Body of pancreas (tissue), 4 donors: ENCODE data around the gene SPPL2C. TPM values are rescaled to one million over a fixed set of nuclear protein-coding genes. Genes with fewer than 3 reads are reported as not detected.

Source experiments
- ATAC-seq: fragments of 150-250 bp; one replicate; pipeline ENCODE4 v1.9.1; 2016
- DNase-seq, 4 donors: peaks; one replicate each; pipeline ENCODE4 v3.0.0-alpha.2; 2019
- H3K27ac ChIP-seq, 4 donors: fragments of 200-600 bp; sonication (generic); 1 replicate in 3 of 4; 2 replicates in 1 of 4; pipeline versions ENCODE4 v1.5.1 to v1.6.1; 2016 to 2019; ENCODE audit warnings: mild to moderate bottlenecking in 1 of 4, mixed read lengths in 1 of 4, moderate library complexity in 1 of 4
- H3K27me3 ChIP-seq, 2 donors: fragments of 200-600 bp; sonication (generic); one replicate each; pipeline ENCODE4 v1.6.0; 2016; ENCODE audit warnings: mild to moderate bottlenecking in 1 of 2
- H3K36me3 ChIP-seq, 2 donors: fragments of 200-600 bp; sonication (generic); replicated peaks in 1 of 2; 2 replicates each; pipeline ENCODE4 v1.5.1; 2016; ENCODE audit warnings: low read depth in 2 of 2; ENCODE audit not compliant: insufficient read depth in 1 of 2
- H3K4me1 ChIP-seq: fragments of 200-600 bp; sonication (generic); one replicate; pipeline ENCODE4 v1.6.0; 2016
- H3K4me3 ChIP-seq, 2 donors: fragments of 200-600 bp; sonication (generic); 1 replicate in 1 of 2; 2 replicates in 1 of 2; pipeline ENCODE4 v1.5.1; 2016 to 2019
- H3K9me3 ChIP-seq, 3 donors: fragments of 200-600 bp; sonication (generic); 1 replicate in 2 of 3; 2 replicates in 1 of 3; pipeline ENCODE4 v1.5.1; 2016
- POLR2A ChIP-seq, 3 donors: fragments of 450-650 bp; IDR thresholded peaks; one replicate each; pipeline ENCODE4 v1.6.1; 2016; ENCODE audit warnings: antibody characterized with exemption in 3 of 3, mild to moderate bottlenecking in 2 of 3
- WGBS, 2 donors: methylation state at CpG; one replicate each; pipeline ENCODE4 v1.1.5; 2017; 5-methylcytosine and 5-hydroxymethylcytosine counted together
- intact Hi-C: fragments of 100-400 bp; cut with DNase I; formaldehyde crosslinking; loops from one replicate; pipeline ENCODE4 v1.15.1; 2023
- total RNA-seq, 2 donors: library from RNA; depleted of rRNA; stranded (reverse); fragments of >200 nt; gene quantifications; one replicate each; pipeline ENCODE4 v1.1.0, GENCODE V29; 2016
- TF ChIP-seq, protein P1 (sequence below), 7 experiments: fragments of 450-650 bp in 4 of 7; fragments of 200-600 bp in 3 of 7; sonication (generic) in 3 of 7; IDR thresholded peaks; one replicate each; pipeline ENCODE4 v1.5.1; 2016 to 2019; ENCODE audit warnings: antibody characterized with exemption in 7 of 7

The SPPL2C gene
- total RNA-seq, 2 donors from 2014 or later: not detected

DNA sequence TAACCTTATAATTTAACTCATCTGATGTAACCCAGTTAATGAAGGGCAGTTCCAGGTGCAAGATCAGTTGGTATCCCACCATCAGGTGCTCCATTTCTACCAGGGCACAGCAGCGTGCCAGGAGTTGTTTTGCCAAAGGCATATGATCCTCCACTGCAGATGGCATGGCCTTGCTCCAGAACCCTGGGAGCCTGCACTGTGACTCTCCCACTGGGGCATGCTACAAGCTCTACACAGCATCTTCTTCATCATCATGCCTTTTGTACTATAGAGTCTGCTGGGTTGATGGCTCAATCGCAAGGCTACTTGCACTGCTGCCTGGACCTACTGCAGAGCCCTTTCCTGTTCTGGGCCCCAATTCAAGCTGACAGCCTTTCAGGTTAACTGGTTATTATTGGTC is 38.4 kb downstream of the SPPL2C start:
- Histone ChIP-seq H3K4me3 (no peak overlapping the region), H3K9me3 (no peaks in the 10 kb centered on the region), H3K36me3 (no peaks in the 10 kb centered on the region), H3K4me1 (no peaks in the 10 kb centered on the region), H3K27ac (no peak overlapping the region), H3K27me3 (no peaks in the 10 kb centered on the region)
- ATAC-seq: no peak
- TF ChIP-seq, protein P1, sequence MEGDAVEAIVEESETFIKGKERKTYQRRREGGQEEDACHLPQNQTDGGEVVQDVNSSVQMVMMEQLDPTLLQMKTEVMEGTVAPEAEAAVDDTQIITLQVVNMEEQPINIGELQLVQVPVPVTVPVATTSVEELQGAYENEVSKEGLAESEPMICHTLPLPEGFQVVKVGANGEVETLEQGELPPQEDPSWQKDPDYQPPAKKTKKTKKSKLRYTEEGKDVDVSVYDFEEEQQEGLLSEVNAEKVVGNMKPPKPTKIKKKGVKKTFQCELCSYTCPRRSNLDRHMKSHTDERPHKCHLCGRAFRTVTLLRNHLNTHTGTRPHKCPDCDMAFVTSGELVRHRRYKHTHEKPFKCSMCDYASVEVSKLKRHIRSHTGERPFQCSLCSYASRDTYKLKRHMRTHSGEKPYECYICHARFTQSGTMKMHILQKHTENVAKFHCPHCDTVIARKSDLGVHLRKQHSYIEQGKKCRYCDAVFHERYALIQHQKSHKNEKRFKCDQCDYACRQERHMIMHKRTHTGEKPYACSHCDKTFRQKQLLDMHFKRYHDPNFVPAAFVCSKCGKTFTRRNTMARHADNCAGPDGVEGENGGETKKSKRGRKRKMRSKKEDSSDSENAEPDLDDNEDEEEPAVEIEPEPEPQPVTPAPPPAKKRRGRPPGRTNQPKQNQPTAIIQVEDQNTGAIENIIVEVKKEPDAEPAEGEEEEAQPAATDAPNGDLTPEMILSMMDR (IDR thresholded peaks at IDR 0.05): no peak
- TF ChIP-seq POLR2A (IDR thresholded peaks at IDR 0.05): no peak
- DNase-seq: no peak
- intact Hi-C loops: no loop called here
- 90 to 95% methylated on average over 2 of the region's 2 CpGs for WGBS, 2 donors

DNA sequence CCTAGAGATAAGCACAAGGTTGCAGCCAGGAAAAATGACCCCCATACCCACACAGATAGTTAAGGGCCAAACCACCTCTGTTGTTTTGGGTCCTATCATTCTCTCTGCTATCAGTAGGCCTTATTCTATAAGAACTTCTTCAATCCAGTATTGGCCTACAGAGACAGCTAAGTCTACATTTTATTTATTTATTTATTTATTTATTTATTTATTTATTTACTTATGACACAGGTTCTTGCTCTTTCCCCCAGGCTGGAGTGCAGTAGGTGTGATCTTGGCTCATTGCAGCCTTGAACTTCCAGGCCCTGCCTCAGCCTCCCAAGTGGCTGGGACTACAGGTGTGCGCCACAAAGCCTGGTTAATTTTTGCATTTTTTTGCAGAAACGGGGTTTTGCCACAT is 42.2 kb downstream of the SPPL2C start:
- H3K4me3 ChIP-seq: no peak overlapping the region
- DNase-seq: no peak
- WGBS, 2 donors: 73 to 77% methylated on average over 2 of the region's 2 CpGs
- intact Hi-C loops: no loop called here
- no peak for TF ChIP-seq POLR2A (IDR thresholded peaks at IDR 0.05)
- TF ChIP-seq, protein P1 (IDR thresholded peaks at IDR 0.05): no peak
- no peaks in the 10 kb centered on the region for H3K4me1 ChIP-seq
- no peak overlapping the region for H3K27ac ChIP-seq
- H3K36me3 ChIP-seq: no peaks in the 10 kb centered on the region
- H3K27me3 ChIP-seq: no peaks in the 10 kb centered on the region
- no peaks in the 10 kb centered on the region for H3K9me3 ChIP-seq
- no peak for ATAC-seq

DNA sequence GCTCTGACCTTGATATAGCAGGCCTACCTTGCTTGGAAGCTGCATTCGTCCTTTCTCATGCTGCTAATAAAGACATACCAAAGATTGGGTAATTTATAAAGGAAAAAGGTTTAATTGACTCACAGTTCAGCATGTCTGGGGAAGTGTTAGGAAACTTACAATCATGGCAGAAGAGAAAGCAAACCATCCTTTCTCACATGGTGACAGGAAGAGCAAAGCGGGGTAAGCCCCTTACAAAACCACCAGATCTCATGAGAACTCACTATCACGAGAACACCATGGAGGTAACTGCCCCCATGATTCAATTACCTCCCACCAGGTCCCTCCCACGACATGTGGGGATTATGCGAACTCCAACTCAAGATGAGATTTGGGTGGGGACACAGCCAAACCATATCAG is 43.7 kb downstream of the SPPL2C start:
- Histone ChIP-seq H3K9me3 (no peaks in the 10 kb centered on the region), H3K4me3 (no peak overlapping the region), H3K27me3 (no peaks in the 10 kb centered on the region), H3K4me1 (no peaks in the 10 kb centered on the region), H3K27ac (no peak overlapping the region), H3K36me3 (no peaks in the 10 kb centered on the region)
- intact Hi-C loops: no loop called here
- no peak for DNase-seq
- TF ChIP-seq, protein P1 (IDR thresholded peaks at IDR 0.05): no peak
- no peak for TF ChIP-seq POLR2A (IDR thresholded peaks at IDR 0.05)
- no peak for ATAC-seq
- WGBS, 2 donors: 48 to 60% methylated on average over 5 of the region's 5 CpGs

DNA sequence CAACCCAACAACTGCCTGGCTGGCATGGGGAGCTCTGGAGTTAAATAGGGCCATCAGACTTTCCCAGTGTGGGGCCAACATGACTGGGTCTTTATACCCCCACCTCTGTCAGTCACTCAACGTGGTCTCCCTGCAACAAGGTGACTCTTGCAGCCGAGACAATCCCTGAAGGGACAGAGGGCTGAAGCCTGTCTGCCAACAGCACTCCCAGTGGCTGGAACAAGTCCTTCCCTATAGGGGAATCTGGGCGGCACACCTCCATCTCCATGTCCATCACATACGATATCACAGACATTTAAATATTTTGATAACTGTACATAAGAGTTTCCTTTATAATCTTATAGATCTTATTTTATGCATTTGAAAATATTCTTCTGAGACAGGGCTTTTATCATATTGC is 44.9 kb downstream of the SPPL2C start:
- TF ChIP-seq, protein P1 (IDR thresholded peaks at IDR 0.05): no peak
- no peak for TF ChIP-seq POLR2A (IDR thresholded peaks at IDR 0.05)
- 21 to 35% methylated on average over 4 of the region's 4 CpGs for WGBS, 2 donors
- Histone ChIP-seq H3K4me3 (no peak overlapping the region), H3K27ac (no peak overlapping the region), H3K9me3 (no peaks in the 10 kb centered on the region), H3K4me1 (peaks cover 7% of the 10 kb centered on the region), H3K27me3 (no peaks in the 10 kb centered on the region), H3K36me3 (no peaks in the 10 kb centered on the region)
- ATAC-seq (no peak), DNase-seq (no peak)
- intact Hi-C loops: no loop called here

DNA sequence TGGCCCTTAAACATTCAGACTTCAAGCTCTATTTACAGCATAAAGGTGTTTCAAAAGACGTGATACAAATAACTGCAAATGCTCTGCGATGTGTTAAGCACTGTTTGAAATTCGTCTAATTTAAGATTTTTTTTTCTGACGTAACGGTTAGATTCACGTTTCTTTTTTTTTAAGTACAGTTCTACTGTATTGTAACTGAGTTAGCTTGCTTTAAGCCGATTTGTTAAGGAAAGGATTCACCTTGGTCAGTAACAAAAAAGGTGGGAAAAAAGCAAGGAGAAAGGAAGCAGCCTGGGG is 49.0 kb downstream of the SPPL2C start:
- H3K4me1 ChIP-seq: peaks cover 37% of the 10 kb centered on the region
- intact Hi-C loops: no loop called here
- no peaks in the 10 kb centered on the region for H3K36me3 ChIP-seq
- DNase-seq (no peak), ATAC-seq (no peak)
- 30 to 43% methylated on average over 7 of the region's 7 CpGs for WGBS, 2 donors
- H3K4me3 ChIP-seq: peak overlapping the region in 1 of 2 donors; percentile 63
- peaks cover 0 to 21% of the 10 kb centered on the region in 2 donors for H3K27me3 ChIP-seq
- no peaks in the 10 kb centered on the region for H3K9me3 ChIP-seq
- H3K27ac ChIP-seq: peak overlapping the region in 3 of 4 donors; percentile 5 to 63 (median 61)
- TF ChIP-seq, protein P1 (IDR thresholded peaks at IDR 0.05): no peak
- TF ChIP-seq POLR2A (IDR thresholded peaks at IDR 0.05): no peak
